NCI-H2029 treated with DMSO at 0.1 percent for 48 hours (cell line): ENCODE data around the gene UQCC5.
A peak's percentile ranks its signal among the peaks of the same experiment; 100 is the strongest.

ENCODE experiments used
- DNase-seq: peaks from one replicate; lab custom pipeline; 2025; lab: John Stamatoyannopoulos, UW

The UQCC5 gene

DNA sequence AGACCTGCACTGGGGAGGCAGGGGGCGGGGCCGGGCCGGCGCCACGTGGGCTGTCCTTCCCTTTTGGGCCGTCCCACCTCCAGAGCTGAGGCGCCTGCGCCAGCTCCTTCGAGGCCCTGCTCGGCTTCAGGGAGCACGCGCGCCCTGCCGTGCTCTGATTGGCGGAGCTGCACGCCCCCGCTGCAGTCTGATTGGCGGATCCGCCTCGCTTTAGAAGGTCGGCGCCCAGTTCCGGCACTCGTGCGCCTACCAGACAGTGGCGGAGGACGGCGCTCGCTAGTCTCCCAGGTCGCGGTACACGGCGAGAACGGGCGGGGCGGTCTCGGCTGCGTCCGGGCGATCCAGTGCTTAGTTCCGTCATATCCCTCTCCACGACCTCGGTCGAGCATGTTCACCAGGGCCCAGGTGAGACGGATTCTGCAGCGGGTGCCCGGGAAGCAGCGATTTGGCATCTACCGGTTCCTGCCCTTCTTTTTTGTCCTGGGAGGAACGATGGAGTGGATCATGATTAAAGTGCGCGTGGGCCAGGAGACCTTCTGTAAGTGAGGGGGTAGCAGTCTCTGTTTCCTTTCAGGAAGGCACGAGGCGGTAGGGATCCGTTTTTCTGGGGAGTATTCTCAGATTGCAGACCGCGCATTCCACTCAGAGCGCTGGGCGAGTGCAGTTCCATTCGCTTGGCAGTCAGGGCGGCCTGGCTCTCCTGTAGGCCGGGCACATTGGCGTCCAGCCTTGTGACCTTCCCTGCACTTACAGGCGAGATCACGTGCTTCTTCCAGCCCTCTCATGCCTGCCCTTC is at the start of gene UQCC5:
TSS of gene UQCC5 (plus strand) at position 237 of the 796 bp plus-strand sequence. CDS start at position 388, 151 bp downstream.
- DNase-seq: peak; percentile 44

DNA sequence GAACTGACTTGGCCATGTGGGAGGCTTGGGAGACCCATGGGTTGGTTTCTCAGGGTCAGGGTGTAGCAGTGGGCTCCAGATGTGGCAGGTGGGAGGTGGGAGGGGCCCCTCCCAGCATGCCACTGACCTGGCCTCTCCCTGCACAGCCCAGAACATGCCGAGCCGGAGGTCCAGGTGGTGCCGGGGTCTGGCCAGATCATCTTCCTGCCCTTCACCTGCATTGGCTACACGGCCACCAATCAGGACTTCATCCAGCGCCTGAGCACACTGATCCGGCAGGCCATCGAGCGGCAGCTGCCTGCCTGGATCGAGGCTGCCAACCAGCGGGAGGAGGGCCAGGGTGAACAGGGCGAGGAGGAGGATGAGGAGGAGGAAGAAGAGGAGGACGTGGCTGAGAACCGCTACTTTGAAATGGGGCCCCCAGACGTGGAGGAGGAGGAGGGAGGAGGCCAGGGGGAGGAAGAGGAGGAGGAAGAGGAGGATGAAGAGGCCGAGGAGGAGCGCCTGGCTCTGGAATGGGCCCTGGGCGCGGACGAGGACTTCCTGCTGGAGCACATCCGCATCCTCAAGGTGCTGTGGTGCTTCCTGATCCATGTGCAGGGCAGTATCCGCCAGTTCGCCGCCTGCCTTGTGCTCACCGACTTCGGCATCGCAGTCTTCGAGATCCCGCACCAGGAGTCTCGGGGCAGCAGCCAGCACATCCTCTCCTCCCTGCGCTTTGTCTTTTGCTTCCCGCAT is 49.2 kb upstream of the UQCC5 start:
- DNase-seq: no peak

GRCh38 chr3:52487788-52488691 is 48.4 kb upstream of the UQCC5 start:
- DNase-seq: no peak

DNA sequence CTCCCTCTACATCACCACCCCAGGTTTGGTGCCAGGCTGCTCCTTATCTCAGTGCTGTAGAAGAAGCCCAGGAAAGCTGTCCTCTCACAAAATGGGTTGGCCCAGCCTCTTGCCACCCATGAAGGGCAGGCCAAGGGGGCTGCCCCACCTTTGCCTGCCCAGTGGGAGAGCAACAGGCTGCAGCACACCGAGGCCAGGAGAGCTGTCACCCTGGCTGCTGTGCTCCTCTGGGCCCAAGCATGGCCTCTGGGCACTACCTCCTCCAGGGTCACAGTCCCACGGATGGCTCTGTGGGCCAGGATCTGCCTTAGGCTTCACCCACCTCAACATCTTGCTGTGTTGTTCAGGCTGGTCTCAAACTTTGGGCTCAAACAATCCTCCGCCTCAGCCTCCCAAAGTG is 47.7 kb upstream of the UQCC5 start:
- DNase-seq: no peak

- no peak for DNase-seq
These were observed 47.0 kb upstream of the UQCC5 start for GRCh38 chr3:52489453-52489852.

- DNase-seq: no peak
These were observed 46.1 kb upstream of the UQCC5 start for GRCh38 chr3:52490035-52490938.

DNA sequence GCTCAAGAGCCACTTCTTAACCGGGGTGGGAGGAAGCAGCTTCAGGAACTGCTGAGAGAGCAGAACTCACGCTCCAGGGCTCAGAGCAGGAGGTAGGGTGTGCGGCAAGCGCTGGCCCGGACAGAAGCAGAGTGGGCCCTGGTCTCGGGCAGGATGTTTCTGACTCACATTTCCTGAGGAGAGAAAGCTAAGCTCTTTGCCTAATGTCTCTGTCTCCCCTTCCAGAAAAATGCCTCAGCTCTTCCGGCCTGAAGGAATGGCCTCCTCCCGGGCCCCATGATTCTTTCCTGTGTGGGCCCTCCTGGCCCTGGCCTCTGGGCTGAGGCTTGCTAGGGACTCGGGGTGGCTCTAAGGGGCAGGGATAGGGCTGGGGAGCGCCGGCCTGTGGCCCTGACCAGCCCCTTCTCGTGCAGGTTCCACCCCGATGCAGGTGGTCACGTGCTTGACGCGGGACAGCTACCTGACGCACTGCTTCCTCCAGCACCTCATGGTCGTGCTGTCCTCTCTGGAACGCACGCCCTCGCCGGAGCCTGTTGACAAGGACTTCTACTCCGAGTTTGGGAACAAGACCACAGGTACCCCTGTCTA is 45.4 kb upstream of the UQCC5 start:
- no peak for DNase-seq

DNA sequence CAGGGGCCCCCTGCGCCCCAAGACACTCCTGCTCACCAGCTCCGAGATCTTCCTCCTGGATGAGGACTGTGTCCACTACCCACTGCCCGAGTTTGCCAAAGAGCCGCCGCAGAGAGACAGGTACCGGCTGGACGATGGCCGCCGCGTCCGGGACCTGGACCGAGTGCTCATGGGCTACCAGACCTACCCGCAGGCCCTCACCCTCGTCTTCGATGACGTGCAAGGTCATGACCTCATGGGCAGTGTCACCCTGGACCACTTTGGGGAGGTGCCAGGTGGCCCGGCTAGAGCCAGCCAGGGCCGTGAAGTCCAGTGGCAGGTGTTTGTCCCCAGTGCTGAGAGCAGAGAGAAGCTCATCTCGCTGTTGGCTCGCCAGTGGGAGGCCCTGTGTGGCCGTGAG is 44.3 kb upstream of the UQCC5 start:
- no peak for DNase-seq

- DNase-seq: no peak
These were observed 43.0 kb upstream of the UQCC5 start for GRCh38 chr3:52493232-52494017.

GRCh38 chr3:52494445-52494844 is 42.0 kb upstream of the UQCC5 start:
- DNase-seq: no peak

GRCh38 chr3:52494886-52495495 is 41.4 kb upstream of the UQCC5 start, which contains the start of gene STAB1:
TSS of gene STAB1 (plus strand) at chr3:52495338. CDS start at chr3:52495414, 76 bp downstream.
- no peak for DNase-seq

DNA sequence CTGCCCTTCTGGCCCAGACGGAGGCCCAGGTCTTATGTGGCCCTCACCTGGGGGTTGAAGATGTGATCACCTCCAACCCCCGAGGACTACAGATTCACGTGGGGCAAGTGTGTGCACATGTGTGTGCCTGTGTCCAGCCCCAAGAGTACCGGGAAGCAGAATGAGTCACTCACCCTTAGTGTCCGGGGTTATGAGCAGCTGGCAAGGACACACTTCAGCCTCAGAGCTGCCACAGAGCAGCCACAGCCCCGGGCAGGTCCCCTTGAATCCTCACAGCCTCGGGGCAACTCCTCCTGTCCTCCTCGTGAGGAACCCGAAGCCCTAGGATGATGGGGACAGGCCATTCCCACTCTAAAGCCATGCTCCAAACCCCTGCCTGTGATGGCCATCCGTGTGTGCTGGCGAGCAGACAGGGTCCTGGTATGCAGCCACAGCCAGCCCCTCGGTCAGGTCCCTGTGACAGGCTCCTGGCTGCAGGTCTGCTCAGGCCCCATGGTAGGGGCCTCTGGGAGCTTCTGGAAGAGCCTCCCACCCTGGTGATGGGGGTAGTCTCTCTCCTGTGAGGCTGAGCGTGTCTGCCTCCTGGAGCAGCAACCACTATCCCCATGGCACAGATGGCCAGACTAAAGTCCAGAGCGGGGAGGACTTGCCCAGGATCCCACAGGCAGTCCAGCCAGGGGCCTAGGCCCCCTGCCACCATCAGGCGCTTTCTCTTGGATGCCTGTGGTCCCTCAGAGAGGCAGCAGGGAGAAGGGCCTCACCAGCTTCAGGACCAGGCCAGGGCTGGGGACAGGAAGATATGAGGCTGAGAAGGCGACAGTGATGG is 40.4 kb upstream of the UQCC5 start:
- DNase-seq: no peak

GRCh38 chr3:52498137-52499054 is 38.0 kb upstream of the UQCC5 start:
- no peak for DNase-seq

DNA sequence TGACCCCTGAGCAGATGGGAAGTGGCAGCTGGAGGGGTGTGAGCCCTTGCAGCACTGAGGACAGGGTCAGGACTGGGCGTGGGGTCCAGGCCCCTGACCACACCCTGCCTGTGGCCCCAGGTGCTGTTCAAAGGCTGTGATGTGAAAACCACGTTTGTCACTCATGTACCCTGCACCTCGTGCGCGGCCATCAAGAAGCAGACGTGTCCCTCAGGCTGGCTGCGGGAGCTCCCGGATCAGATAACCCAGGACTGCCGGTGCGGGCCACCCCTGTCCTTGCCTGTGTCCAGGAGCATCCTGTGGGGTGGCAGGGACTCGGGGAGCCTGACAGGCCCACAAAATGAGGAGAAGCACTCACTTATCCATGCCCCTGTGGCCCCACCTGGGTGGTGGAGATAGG is 35.4 kb upstream of the UQCC5 start:
- no peak for DNase-seq

DNA sequence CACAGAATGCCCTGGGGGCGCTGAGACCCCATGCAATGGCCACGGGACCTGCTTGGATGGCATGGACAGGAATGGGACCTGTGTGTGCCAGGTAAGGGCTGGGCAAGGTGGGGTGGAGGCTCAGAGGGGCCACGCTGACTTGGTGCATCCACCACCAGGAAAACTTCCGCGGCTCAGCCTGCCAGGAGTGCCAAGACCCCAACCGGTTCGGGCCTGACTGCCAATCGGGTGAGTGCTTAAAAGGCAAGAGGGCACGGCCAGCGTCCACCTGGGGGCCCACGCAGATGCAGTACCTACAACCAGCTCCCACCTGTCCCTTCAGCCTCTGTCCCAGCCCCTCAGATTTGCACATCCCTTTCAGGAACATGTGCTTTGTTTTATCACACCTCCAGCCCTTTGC is 34.4 kb upstream of the UQCC5 start:
- DNase-seq: no peak

DNA sequence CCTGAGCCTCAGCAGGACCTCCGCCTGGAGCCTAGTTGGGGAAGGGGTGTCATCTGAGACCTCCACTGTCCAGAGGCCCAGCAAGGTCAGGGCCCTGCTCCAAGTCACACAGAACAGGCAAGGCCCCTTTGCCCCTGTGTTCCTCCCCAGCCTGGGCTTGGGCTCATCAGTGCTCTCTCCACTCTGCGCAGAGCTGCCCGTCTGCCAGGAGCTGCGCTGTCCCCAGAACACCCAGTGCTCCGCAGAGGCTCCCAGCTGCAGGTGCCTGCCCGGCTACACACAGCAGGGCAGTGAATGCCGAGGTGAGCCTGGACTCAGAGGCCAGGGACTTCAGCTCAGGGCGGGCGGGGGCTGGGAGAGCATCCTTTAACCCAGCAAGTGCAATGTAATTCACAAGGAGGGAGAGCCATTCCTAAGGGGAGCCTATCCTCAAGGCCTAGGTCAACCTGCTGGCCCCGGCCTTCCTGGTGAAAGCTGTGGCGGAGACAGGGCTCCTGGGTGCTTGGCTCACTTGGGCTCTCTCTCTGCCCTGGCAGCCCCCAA is 33.5 kb upstream of the UQCC5 start:
- no peak for DNase-seq

DNA sequence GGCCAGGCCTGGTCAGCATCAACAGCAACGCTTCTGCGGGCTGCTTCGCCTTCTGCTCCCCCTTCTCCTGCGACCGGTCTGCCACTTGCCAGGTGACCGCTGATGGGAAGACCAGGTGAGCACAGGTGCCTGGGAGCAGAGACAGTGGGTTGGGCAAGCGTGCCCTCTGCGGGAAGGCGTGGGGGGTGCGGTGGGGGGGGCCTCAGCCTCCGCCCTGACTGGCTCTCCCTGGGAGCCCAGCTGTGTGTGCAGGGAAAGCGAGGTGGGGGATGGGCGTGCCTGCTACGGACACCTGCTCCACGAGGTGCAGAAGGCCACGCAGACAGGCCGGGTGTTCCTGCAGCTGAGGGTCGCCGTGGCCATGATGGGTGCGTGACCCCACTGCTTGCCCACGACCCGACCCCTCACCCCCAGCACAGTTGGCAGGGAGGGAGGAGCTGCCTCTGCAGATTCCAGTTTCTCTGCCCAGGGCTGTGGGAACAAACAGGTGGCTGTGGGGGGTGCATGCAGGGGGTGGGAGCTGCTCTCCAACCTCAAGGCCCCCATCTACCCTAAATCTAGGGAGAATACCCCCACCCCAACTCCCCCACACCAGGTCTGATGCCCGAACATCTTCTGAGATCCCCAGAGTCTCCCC is 32.5 kb upstream of the UQCC5 start:
- DNase-seq: no peak
